ENCODE data around the gene HNRNPDL.
A peak's percentile ranks its signal among the peaks of the same experiment; 100 is the strongest.

Gene HNRNPDL

GRCh38 chr4:82450966-82451755 lies 20.9 kb upstream of the HNRNPDL start:
- no peaks in the 10 kb centered on the region for H3K9me3 Mint-ChIP-seq
- peaks cover 2% of the 10 kb centered on the region for H3K4me1 Mint-ChIP-seq (ENCODE audit: low read depth)
- H3K4me3 Mint-ChIP-seq = no peak overlapping the region
- DNase-seq (ENCODE audit: low spot score) = no peak
- peaks cover 45% of the 10 kb centered on the region for H3K36me3 Mint-ChIP-seq (ENCODE audit: low read depth)
- no peak overlapping the region for H3K27ac Mint-ChIP-seq
- H3K27me3 Mint-ChIP-seq (ENCODE audit: low read depth) = no peaks in the 10 kb centered on the region

- H3K36me3 Mint-ChIP-seq (ENCODE audit: low read depth) = peaks cover 39% of the 10 kb centered on the region
- peaks cover 2% of the 10 kb centered on the region for H3K4me1 Mint-ChIP-seq (ENCODE audit: low read depth)
- H3K27me3 Mint-ChIP-seq (ENCODE audit: low read depth) = no peaks in the 10 kb centered on the region
- H3K4me3 Mint-ChIP-seq = no peak overlapping the region
- DNase-seq (ENCODE audit: low spot score) = no peak
- H3K27ac Mint-ChIP-seq = no peak overlapping the region
- no peaks in the 10 kb centered on the region for H3K9me3 Mint-ChIP-seq
Measured at GRCh38 chr4:82447886-82448285, 17.6 kb upstream of the HNRNPDL start.

GRCh38 chr4:82439088-82439487 lies 8.8 kb upstream of the HNRNPDL start:
- no peak for DNase-seq (ENCODE audit: low spot score)
- no peak overlapping the region for H3K4me3 Mint-ChIP-seq
- H3K4me1 Mint-ChIP-seq (ENCODE audit: low read depth) = peaks cover 35% of the 10 kb centered on the region
- no peaks in the 10 kb centered on the region for H3K27me3 Mint-ChIP-seq (ENCODE audit: low read depth)
- H3K27ac Mint-ChIP-seq = no peak overlapping the region
- H3K36me3 Mint-ChIP-seq (ENCODE audit: low read depth) = peaks cover 39% of the 10 kb centered on the region
- no peaks in the 10 kb centered on the region for H3K9me3 Mint-ChIP-seq

- Mint-ChIP-seq H3K36me3 (ENCODE audit: low read depth) (peaks cover 44% of the 10 kb centered on the region), H3K4me3 (no peak overlapping the region), H3K27me3 (ENCODE audit: low read depth) (no peaks in the 10 kb centered on the region), H3K9me3 (no peaks in the 10 kb centered on the region), H3K4me1 (ENCODE audit: low read depth) (peaks cover 48% of the 10 kb centered on the region), H3K27ac (no peak overlapping the region)
- no peak for DNase-seq (ENCODE audit: low spot score)
Measured at GRCh38 chr4:82437285-82438005, 7.2 kb upstream of the HNRNPDL start.

GRCh38 chr4:82436780-82437179 lies 6.5 kb upstream of the HNRNPDL start:
- peaks cover 41% of the 10 kb centered on the region for H3K36me3 Mint-ChIP-seq (ENCODE audit: low read depth)
- H3K4me3 Mint-ChIP-seq = no peak overlapping the region
- no peak for DNase-seq (ENCODE audit: low spot score)
- H3K4me1 Mint-ChIP-seq (ENCODE audit: low read depth) = peaks cover 52% of the 10 kb centered on the region
- H3K9me3 Mint-ChIP-seq = no peaks in the 10 kb centered on the region
- no peaks in the 10 kb centered on the region for H3K27me3 Mint-ChIP-seq (ENCODE audit: low read depth)
- H3K27ac Mint-ChIP-seq = no peak overlapping the region

- DNase-seq (ENCODE audit: low spot score) = no peak
- Mint-ChIP-seq H3K4me1 (ENCODE audit: low read depth) (peaks cover 55% of the 10 kb centered on the region), H3K27ac (no peak overlapping the region), H3K36me3 (ENCODE audit: low read depth) (peaks cover 42% of the 10 kb centered on the region), H3K27me3 (ENCODE audit: low read depth) (no peaks in the 10 kb centered on the region), H3K9me3 (no peaks in the 10 kb centered on the region), H3K4me3 (no peak overlapping the region)
Measured at GRCh38 chr4:82436130-82436529, 5.9 kb upstream of the HNRNPDL start.

GRCh38 chr4:82434949-82435348 lies 4.7 kb upstream of the HNRNPDL start:
- Mint-ChIP-seq H3K27ac (no peak overlapping the region), H3K9me3 (no peaks in the 10 kb centered on the region), H3K27me3 (ENCODE audit: low read depth) (no peaks in the 10 kb centered on the region), H3K4me3 (no peak overlapping the region), H3K36me3 (ENCODE audit: low read depth) (peaks cover 42% of the 10 kb centered on the region), H3K4me1 (ENCODE audit: low read depth) (peaks cover 47% of the 10 kb centered on the region)
- DNase-seq (ENCODE audit: low spot score) = no peak

- Mint-ChIP-seq H3K27ac (peak overlapping the region; percentile 14), H3K36me3 (ENCODE audit: low read depth) (peaks cover 41% of the 10 kb centered on the region), H3K4me1 (ENCODE audit: low read depth) (peaks cover 42% of the 10 kb centered on the region)
Measured at GRCh38 chr4:82433791-82434190, 3.5 kb upstream of the HNRNPDL start.

GRCh38 chr4:82432596-82432995 lies 2.3 kb upstream of the HNRNPDL start:
- Mint-ChIP-seq H3K4me1 (ENCODE audit: low read depth) (peaks cover 44% of the 10 kb centered on the region), H3K36me3 (ENCODE audit: low read depth) (peaks cover 47% of the 10 kb centered on the region), H3K27ac (no peak overlapping the region), H3K4me3 (peak overlapping the region; percentile 96), H3K27me3 (ENCODE audit: low read depth) (no peaks in the 10 kb centered on the region), H3K9me3 (no peaks in the 10 kb centered on the region)
- no peak for DNase-seq (ENCODE audit: low spot score)

More at GRCh38 chr4:82433791-82434190, 3.5 kb upstream of the HNRNPDL start:
- Mint-ChIP-seq H3K4me3 (peak overlapping the region; percentile 19), H3K27me3 (ENCODE audit: low read depth) (no peaks in the 10 kb centered on the region), H3K9me3 (no peaks in the 10 kb centered on the region)
- DNase-seq (ENCODE audit: low spot score) = peak; percentile 36

GRCh38 chr4:82431831-82432230 lies 1.6 kb upstream of the HNRNPDL start:
- peak overlapping the region; percentile 96 for H3K4me3 Mint-ChIP-seq
- DNase-seq (ENCODE audit: low spot score) = no peak
- no peak overlapping the region for H3K27ac Mint-ChIP-seq
- no peaks in the 10 kb centered on the region for H3K9me3 Mint-ChIP-seq
- peaks cover 51% of the 10 kb centered on the region for H3K36me3 Mint-ChIP-seq (ENCODE audit: low read depth)
- H3K4me1 Mint-ChIP-seq (ENCODE audit: low read depth) = peaks cover 46% of the 10 kb centered on the region
- H3K27me3 Mint-ChIP-seq (ENCODE audit: low read depth) = no peaks in the 10 kb centered on the region

GRCh38 chr4:82430964-82431745 lies 893 bp upstream of the HNRNPDL start:
- Mint-ChIP-seq H3K9me3 (no peaks in the 10 kb centered on the region), H3K36me3 (ENCODE audit: low read depth) (peaks cover 53% of the 10 kb centered on the region), H3K4me1 (ENCODE audit: low read depth) (peaks cover 49% of the 10 kb centered on the region)

GRCh38 chr4:82429728-82430192 lies 502 bp downstream of the HNRNPDL start:
- Mint-ChIP-seq H3K4me1 (ENCODE audit: low read depth) (peaks cover 51% of the 10 kb centered on the region), H3K27ac (peak overlapping the region; percentile 100), H3K9me3 (no peaks in the 10 kb centered on the region), H3K27me3 (ENCODE audit: low read depth) (no peaks in the 10 kb centered on the region), H3K4me3 (peak overlapping the region; percentile 100), H3K36me3 (ENCODE audit: low read depth) (peaks cover 59% of the 10 kb centered on the region)
- DNase-seq (ENCODE audit: low spot score) = no peak

More at GRCh38 chr4:82430964-82431745, 893 bp upstream of the HNRNPDL start:
- no peak for DNase-seq (ENCODE audit: low spot score)
- H3K4me3 Mint-ChIP-seq = peak overlapping the region; percentile 96
- peak overlapping the region; percentile 100 for H3K27ac Mint-ChIP-seq
- H3K27me3 Mint-ChIP-seq (ENCODE audit: low read depth) = no peaks in the 10 kb centered on the region

- peak overlapping the region; percentile 100 for H3K27ac Mint-ChIP-seq
- no peaks in the 10 kb centered on the region for H3K9me3 Mint-ChIP-seq
- H3K36me3 Mint-ChIP-seq (ENCODE audit: low read depth) = peaks cover 63% of the 10 kb centered on the region
- peak overlapping the region; percentile 100 for H3K4me3 Mint-ChIP-seq
- no peaks in the 10 kb centered on the region for H3K27me3 Mint-ChIP-seq (ENCODE audit: low read depth)
- peak; percentile 91 for DNase-seq (ENCODE audit: low spot score)
- peaks cover 54% of the 10 kb centered on the region for H3K4me1 Mint-ChIP-seq (ENCODE audit: low read depth)
Measured at GRCh38 chr4:82428969-82429727, 1.1 kb downstream of the HNRNPDL start.

All from T-helper 2 cell treated with Interferon-gamma antibody and Interleukin-4, amounts not matched to agents 5 μg/mL and 100 μg/mL, for 36 hours (primary cell).